DMS79 (cell line): ENCODE measurements around the gene PRDX2.

Source experiments
- DNase-seq: peaks from one replicate; lab custom pipeline; 2025; lab: John Stamatoyannopoulos, UW

Gene PRDX2

DNA sequence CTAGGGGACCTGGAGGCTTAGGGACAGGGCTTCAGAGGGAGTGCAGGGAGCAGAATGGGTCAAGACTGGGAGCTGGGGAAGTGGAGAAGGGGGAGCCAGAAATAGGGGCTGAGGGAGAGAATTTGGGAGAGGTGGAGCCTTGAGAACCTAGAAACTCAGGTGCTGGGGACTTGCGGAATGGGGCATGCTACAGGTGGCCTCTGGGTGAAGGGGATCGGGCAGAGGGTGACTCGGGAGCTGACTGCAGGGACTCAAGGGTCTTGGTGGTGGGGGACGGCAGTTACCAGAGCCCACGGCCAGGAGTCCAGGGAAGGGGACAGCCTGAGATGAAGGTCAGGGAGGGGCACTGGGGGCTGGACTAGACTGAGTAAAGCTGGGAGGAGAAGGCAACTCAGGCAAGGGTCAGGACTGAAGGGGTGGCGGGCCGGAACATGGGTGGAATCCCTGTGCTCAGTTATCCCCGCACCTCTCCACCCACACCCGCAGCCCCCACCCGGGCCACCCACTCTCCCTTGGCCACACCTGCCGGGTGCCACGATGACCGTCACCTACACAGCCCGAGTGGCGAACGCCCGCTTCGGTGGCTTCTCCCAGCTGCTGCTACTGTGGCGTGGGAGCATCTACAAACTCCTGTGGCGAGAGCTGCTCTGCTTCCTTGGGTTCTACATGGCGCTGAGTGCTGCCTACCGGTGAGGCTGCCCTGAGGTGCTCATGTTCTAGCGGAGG lies 49.4 kb downstream of the PRDX2 start:
- DNase-seq = no peak

DNA sequence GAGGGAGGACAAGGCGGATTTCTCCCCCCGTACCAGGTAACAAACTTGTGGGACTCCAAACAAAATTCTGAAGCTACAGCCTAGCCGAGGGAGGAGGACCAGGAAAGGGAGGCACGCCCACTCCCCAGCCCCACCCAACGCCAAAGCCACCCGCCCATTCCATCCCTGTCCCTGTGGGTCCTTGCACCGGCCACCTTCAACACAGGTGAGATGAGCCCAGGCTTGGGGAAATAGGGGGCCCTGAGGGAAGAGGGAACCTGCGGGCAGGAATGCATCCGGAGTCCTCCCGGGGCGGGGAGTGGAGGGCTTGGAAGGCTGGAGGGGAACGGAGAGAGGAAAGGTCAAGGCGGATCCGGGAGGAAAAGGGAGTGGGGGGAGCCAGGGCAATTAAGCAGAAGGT lies 50.0 kb downstream of the PRDX2 start, which contains the start of gene BEST2:
Gene BEST2 (plus strand): TSS at position 157 of the 400 bp plus-strand sequence. CDS start 802 bp downstream, outside the sequence.
- DNase-seq = no peak

DNA sequence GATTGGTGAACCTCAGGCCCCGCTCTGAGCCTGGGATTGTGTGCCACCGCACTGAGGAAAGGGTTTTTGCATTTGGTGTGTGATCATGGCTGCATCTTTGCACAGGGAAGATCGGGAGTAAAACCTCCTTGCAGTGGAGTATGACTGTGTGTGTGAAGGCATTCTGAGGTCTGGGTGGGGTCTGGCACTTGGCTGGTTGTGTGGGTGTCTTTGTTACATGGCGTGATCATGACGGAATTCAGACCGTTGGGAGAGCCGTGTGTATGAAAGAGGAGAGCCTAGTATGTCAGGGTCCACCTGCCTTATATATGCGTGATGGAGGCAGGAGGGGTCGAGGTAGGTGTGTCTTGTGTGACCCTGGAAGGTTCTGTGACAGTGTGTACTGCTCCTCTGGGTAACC lies 50.7 kb downstream of the PRDX2 start:
- DNase-seq = no peak

GRCh38 chr19:12749938-12750521 lies 51.6 kb downstream of the PRDX2 start:
- no peak for DNase-seq

DNA sequence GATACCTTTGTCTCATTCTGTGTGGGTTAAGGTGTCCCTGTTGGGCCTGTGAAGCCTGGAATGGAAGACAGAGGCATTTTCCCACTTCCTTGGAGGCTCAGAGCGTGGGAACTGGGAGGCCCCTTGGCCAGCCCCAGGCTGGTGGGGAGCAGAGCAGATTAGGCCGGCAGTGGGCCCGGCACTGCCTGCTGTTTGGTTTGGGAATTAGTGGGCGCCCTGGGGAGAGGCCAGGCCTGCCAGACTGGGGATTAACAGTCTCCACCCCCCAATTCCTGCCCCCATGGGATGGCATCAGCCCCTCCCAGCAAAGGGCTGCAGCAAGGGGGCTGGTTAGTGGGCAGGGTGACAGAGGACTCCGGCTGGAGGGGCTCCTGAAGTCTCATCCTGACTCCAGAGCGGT lies 53.1 kb downstream of the PRDX2 start:
- no peak for DNase-seq
